SK-N-SH (cell line): Measurements from ENCODE around the gene PCYOX1L. TPM values are rescaled to one million over a fixed set of nuclear protein-coding genes. Genes with fewer than 3 reads are reported as not detected.

Source experiments
- CTCF ChIA-PET: fragments of 300-600, 350-600 bp; formaldehyde crosslinking; extraction: SDS; loops from one replicate; lab custom pipeline; 2021; lab: Yijun Ruan, JAX
- POLR2A ChIA-PET: fragments of 350-600 bp; sonication (Branson Sonifier 250); formaldehyde crosslinking; extraction: SDS; loops from one replicate; lab custom pipeline; 2020; ENCODE audit warnings: antibody characterized with exemption, inconsistent platforms; lab: Yijun Ruan, JAX
- DNase-seq: peaks from one replicate; pipeline ENCODE4 v3.0.0; 2012
- H2AFZ ChIP-seq: fragments of 200-600 bp; sonication (generic); 2 replicates; pipeline ENCODE4 v1.8.1; 2016; ENCODE audit warnings: antibody characterized with exemption, mild to moderate bottlenecking, low read depth
- H3F3A ChIP-seq: fragments of 200-600 bp; sonication (generic); replicated peaks from 2 replicates; pipeline ENCODE3; 2016; ENCODE audit warnings: antibody characterized with exemption, mild to moderate bottlenecking; ENCODE audit not compliant: insufficient read depth
- H3K27ac ChIP-seq, 2 experiments: fragments of 200-500 bp in 1 of 2; fragments of 200-600 bp in 1 of 2; sonication (Bioruptor generic) in 1 of 2; sonication (generic), shearing (Covaris generic) in 1 of 2; 2 replicates each; pipeline versions ENCODE4 v1.5.1 to v1.6.1; 2014 to 2016; ENCODE audit warnings: low read depth in 2 of 2, inconsistent platforms in 1 of 2, low read length in 1 of 2, mild to moderate bottlenecking in 1 of 2, mixed read lengths in 1 of 2
- H3K27me3 ChIP-seq: fragments of 200-600 bp; sonication (generic), shearing (Covaris generic); 2 replicates; pipeline ENCODE4 v1.6.1; 2016; ENCODE audit warnings: mixed run types; ENCODE audit not compliant: insufficient read depth
- H3K36me3 ChIP-seq, 2 experiments: fragments of 200-500 bp in 1 of 2; fragments of 200-600 bp in 1 of 2; sonication (Bioruptor generic) in 1 of 2; sonication (generic) in 1 of 2; replicated peaks in 1 of 2; 2 replicates each; pipeline versions ENCODE3 to v1.5.1; 2014 to 2016; ENCODE audit warnings: low read length in 1 of 2, mild to moderate bottlenecking in 1 of 2; ENCODE audit not compliant: insufficient read depth in 2 of 2, control insufficient read depth in 1 of 2
- H3K4me1 ChIP-seq, 2 experiments: fragments of 200-500 bp in 1 of 2; fragments of 200-600 bp in 1 of 2; sonication (Bioruptor generic) in 1 of 2; sonication (generic), shearing (Covaris generic) in 1 of 2; 2 replicates each; pipeline versions ENCODE4 v1.5.1 to v1.6.1; 2014 to 2016; ENCODE audit warnings: low read depth in 1 of 2, low read length in 1 of 2, mixed run types in 1 of 2; ENCODE audit not compliant: insufficient read depth in 2 of 2, control insufficient read depth in 1 of 2
- H3K4me2 ChIP-seq: fragments of 200-600 bp; sonication (generic), shearing (Covaris generic); 2 replicates; pipeline ENCODE4 v1.6.1; 2017; ENCODE audit warnings: mixed run types
- H3K4me3 ChIP-seq, 2 experiments: fragments of 200-500 bp in 1 of 2; fragments of 200-600 bp in 1 of 2; sonication (Bioruptor generic) in 1 of 2; sonication (generic), shearing (Covaris generic) in 1 of 2; 2 replicates each; pipeline versions ENCODE4 v1.5.1 to v1.8.1; 2014 to 2016; ENCODE audit warnings: low read depth in 2 of 2, inconsistent platforms in 1 of 2, low read length in 1 of 2, mild to moderate bottlenecking in 1 of 2, mixed read lengths in 1 of 2, moderate library complexity in 1 of 2
- H3K79me2 ChIP-seq: fragments of 200-600 bp; sonication (generic); 2 replicates; pipeline ENCODE4 v1.8.1; 2017; ENCODE audit warnings: mild to moderate bottlenecking; ENCODE audit not compliant: insufficient read depth
- H3K9ac ChIP-seq: fragments of 200-600 bp; sonication (generic); 2 replicates; pipeline ENCODE4 v1.6.1; 2017; ENCODE audit warnings: mixed run types
- H3K9me2 ChIP-seq: fragments of 200-600 bp; sonication (generic); 2 replicates; pipeline ENCODE4 v1.6.1; 2017; ENCODE audit warnings: mixed run types
- H3K9me3 ChIP-seq: fragments of 200-600 bp; sonication (generic); 2 replicates; pipeline ENCODE4 v1.6.1; 2017; ENCODE audit warnings: mixed run types, mild to moderate bottlenecking, moderate library complexity
- H4K20me1 ChIP-seq: fragments of 200-600 bp; sonication (generic); 2 replicates; pipeline ENCODE4 v1.6.1; 2017; ENCODE audit warnings: mild to moderate bottlenecking, mixed run types; ENCODE audit not compliant: insufficient read depth
- CHD2 ChIP-seq: fragments of 150-350 bp; IDR thresholded peaks from 2 replicates; pipeline ENCODE4 v1.6.1; 2018; ENCODE audit warnings: low read length; ENCODE audit not compliant: partially characterized antibody
- CTCF ChIP-seq: fragments of 200-600 bp; sonication (generic); IDR thresholded peaks from 2 replicates; pipeline ENCODE4 v1.6.1; 2017; ENCODE audit warnings: antibody characterized with exemption, mild to moderate bottlenecking, moderate library complexity
- EP300 ChIP-seq, 2 experiments: IDR thresholded peaks; 2 replicates each; pipeline versions ENCODE4 v1.4.0 to v1.6.1; 2012; ENCODE audit warnings: borderline replicate concordance in 1 of 2, low read depth in 1 of 2, low read length in 1 of 2
- GABPA ChIP-seq: IDR thresholded peaks from 2 replicates; pipeline ENCODE4 v1.4.0; 2012; ENCODE audit warnings: low read depth, mild to moderate bottlenecking
- JUND ChIP-seq: IDR thresholded peaks from 2 replicates; pipeline ENCODE4 v1.4.0; 2012
- MEF2A ChIP-seq: IDR thresholded peaks from 2 replicates; pipeline ENCODE4 v1.4.0; 2012; ENCODE audit warnings: low read depth, borderline replicate concordance
- NRF1 ChIP-seq: IDR thresholded peaks from 2 replicates; pipeline ENCODE4 v1.6.1; 2012; ENCODE audit warnings: low read depth, mild to moderate bottlenecking, low read length
- RXRA ChIP-seq: IDR thresholded peaks from 2 replicates; pipeline ENCODE4 v1.4.0; 2012; ENCODE audit warnings: low read depth, mild to moderate bottlenecking, borderline replicate concordance
- SIN3A ChIP-seq: IDR thresholded peaks from 2 replicates; pipeline ENCODE4 v1.6.1; 2012; ENCODE audit warnings: low read depth, mild to moderate bottlenecking, low read length, moderate library complexity, borderline replicate concordance
- TAF1 ChIP-seq: IDR thresholded peaks from 2 replicates; pipeline ENCODE4 v1.6.1; 2012; ENCODE audit warnings: low read depth, mild to moderate bottlenecking, low read length, moderate library complexity, borderline replicate concordance
- TCF12 ChIP-seq: IDR thresholded peaks from 2 replicates; pipeline ENCODE4 v1.4.0; 2012
- TEAD4 ChIP-seq: IDR thresholded peaks from 2 replicates; pipeline ENCODE4 v1.4.0; 2012; ENCODE audit warnings: mild to moderate bottlenecking, borderline replicate concordance; ENCODE audit not compliant: insufficient read depth
- WGBS: methylation state at CpG from one replicate; pipeline ENCODE4 v1.1.6; 2017; ENCODE audit warnings: low lambda C conversion rate; 5-methylcytosine and 5-hydroxymethylcytosine counted together
- polyA plus RNA-seq, 3 experiments: library from polyadenylated mRNA; depleted of rRNA; stranded (reverse); fragments of >200 nt; gene quantifications; 2 replicates each; pipeline ENCODE4 v1.2.3, GENCODE V29; 2012
- TF ChIP-seq, protein P1 (sequence below): fragments of 150-350 bp; IDR thresholded peaks from 2 replicates; pipeline ENCODE4 v1.6.1; 2016; ENCODE audit warnings: mild to moderate bottlenecking, low read depth, low read length

Gene PCYOX1L
- polyA plus RNA-seq, 1 of the 3 experiments (the other 2 are of a cell fraction) = 17.5 TPM

- TF ChIP-seq CTCF (no peak), TAF1 (no peak), TCF12 (no peak), JUND (no peak), CHD2 (no peak)
Measured at GRCh38 chr5:149363936-149364335, 6.1 kb downstream of the PCYOX1L start (continued).

- POLR2A ChIA-PET = no interaction called here
- Histone ChIP-seq H3K27ac (no peak overlapping the region), H3K4me3 (no peak overlapping the region), H3K4me1 (peaks cover 0 to 8% of the 10 kb centered on the region in 2 experiments; a peak in 1 of 4 replicates), H3K27me3 (no peaks in the 10 kb centered on the region), H3K79me2 (no peaks in the 10 kb centered on the region), H3K9me3 (no peaks in the 10 kb centered on the region), H4K20me1 (no peaks in the 10 kb centered on the region), H3K9me2 (no peaks in the 10 kb centered on the region), H2AFZ (no peak overlapping the region), H3K36me3 (no peaks in the 10 kb centered on the region), H3K4me2 (no peak overlapping the region), H3F3A (no peaks in the 10 kb centered on the region), H3K9ac (no peak overlapping the region)
- 81% methylated on average over 2 of the region's 2 CpGs for WGBS
- CTCF ChIA-PET = interaction anchor here (1.0 to 41.4 kb wide), 6 partner anchors 9 to 201 kb away, joined by 3 to 1751 read pairs (median 16); no protein-coding TSS in a partner anchor
- TF ChIP-seq MEF2A (no peak), NRF1 (no peak), EP300 (IDR thresholded peaks at IDR 0.05; ENCODE audit: borderline replicate concordance in 1 of 2, low read depth in 1 of 2, low read length in 1 of 2) (no peak), TEAD4 (no peak), TAF1 (no peak), GABPA (no peak), CHD2 (no peak), TCF12 (no peak), CTCF (no peak), SIN3A (no peak), RXRA (no peak)
- TF ChIP-seq, protein P1, sequence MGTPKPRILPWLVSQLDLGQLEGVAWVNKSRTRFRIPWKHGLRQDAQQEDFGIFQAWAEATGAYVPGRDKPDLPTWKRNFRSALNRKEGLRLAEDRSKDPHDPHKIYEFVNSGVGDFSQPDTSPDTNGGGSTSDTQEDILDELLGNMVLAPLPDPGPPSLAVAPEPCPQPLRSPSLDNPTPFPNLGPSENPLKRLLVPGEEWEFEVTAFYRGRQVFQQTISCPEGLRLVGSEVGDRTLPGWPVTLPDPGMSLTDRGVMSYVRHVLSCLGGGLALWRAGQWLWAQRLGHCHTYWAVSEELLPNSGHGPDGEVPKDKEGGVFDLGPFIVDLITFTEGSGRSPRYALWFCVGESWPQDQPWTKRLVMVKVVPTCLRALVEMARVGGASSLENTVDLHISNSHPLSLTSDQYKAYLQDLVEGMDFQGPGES = no peak
- no peak for DNase-seq
Measured at GRCh38 chr5:149364719-149365118, 6.9 kb downstream of the PCYOX1L start.
